HUES64 (cell line): ENCODE measurements around the gene HSPA8. TPM values are rescaled to one million over a fixed set of nuclear protein-coding genes. Genes with fewer than 3 reads are reported as not detected.

Experiments used
- H3K27ac ChIP-seq: 2 replicates; pipeline ENCODE4 v1.7.0; 2013; ENCODE audit warnings: low read depth, low read length, inconsistent platforms
- H3K27me3 ChIP-seq: 2 replicates; pipeline ENCODE4 v1.6.1; 2013; ENCODE audit warnings: mild to moderate bottlenecking, low read length; ENCODE audit not compliant: insufficient read depth
- H3K36me3 ChIP-seq: 2 replicates; pipeline ENCODE4 v1.6.1; 2013; ENCODE audit warnings: mild to moderate bottlenecking, low read length; ENCODE audit not compliant: insufficient read depth
- H3K4me1 ChIP-seq: 2 replicates; pipeline ENCODE4 v1.6.1; 2013; ENCODE audit warnings: mild to moderate bottlenecking, low read length, moderate library complexity; ENCODE audit not compliant: insufficient read depth
- H3K4me3 ChIP-seq: 2 replicates; pipeline ENCODE4 v1.5.1; 2013; ENCODE audit warnings: mild to moderate bottlenecking, low read length, moderate library complexity
- H3K9ac ChIP-seq: 2 replicates; pipeline ENCODE4 v1.6.1; 2013; ENCODE audit warnings: mild to moderate bottlenecking, low read depth, low read length
- H3K9me3 ChIP-seq: 2 replicates; pipeline ENCODE4 v1.6.1; 2013; ENCODE audit warnings: low read depth, low read length; ENCODE audit not compliant: insufficient read depth
- WGBS: fragments of 150-250, 120-280 bp; methylation state at CpG from one replicate; pipeline ENCODE4 v1.1.7; 2013; ENCODE audit warnings: missing lambda C conversion rate; 5-methylcytosine and 5-hydroxymethylcytosine counted together
- polyA plus RNA-seq, 2 experiments: library from polyadenylated mRNA; stranded (reverse); fragments of 50-300 nt; gene quantifications; one replicate each; pipeline ENCODE4 v1.2.3, GENCODE V29; 2013

The HSPA8 gene
- 2,137 TPM for polyA plus RNA-seq (2013, experiment 1 of 2)
- polyA plus RNA-seq (2013, experiment 2 of 2) = 1,461 TPM

DNA sequence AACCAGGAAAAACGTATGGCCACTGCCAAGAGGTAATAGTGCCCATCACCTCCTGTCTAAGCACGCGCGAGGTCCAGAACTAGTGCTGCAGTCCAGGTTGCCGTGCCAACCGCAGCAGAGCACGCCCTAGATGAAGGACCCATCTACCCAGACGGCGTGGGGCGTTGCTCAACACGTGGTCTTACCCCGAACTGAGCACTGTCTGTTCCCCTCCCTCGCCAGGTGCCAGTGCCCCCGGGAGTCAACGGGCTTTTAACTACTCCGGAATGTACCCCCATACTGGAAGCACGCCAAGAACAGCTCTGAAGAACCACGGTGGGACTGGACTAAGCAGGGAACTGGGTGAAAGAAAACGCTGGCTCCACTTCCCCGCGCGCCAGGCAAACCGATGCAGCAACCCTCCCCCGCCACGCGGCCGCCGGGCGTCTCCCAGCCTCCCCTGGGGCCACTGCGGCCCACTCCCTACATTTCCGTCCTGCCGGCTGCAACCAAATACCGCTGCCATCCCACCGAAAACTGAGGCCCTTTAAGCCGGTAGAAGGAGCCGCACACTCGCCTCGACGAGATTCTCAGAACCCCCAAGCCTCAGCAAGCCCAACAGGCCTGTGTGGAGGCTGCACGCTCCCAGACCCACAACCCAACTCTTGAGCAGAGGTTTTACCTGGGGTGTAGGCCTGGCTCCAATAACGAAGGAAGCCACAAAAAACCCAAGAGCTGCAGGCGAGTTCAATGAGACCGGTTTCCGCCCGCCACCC, at the start of gene HSPA8:
Gene HSPA8, minus strand, starts transcription at position 734 of the 755 bp plus-strand sequence. CDS start 812 bp downstream, outside the sequence.
- Histone ChIP-seq H3K9ac (peak within 1 kb of the TSS; percentile 100), H3K4me1 (peaks cover 9% of the 10 kb centered on the region), H3K27ac (peak within 1 kb of the TSS; percentile 100), H3K4me3 (peak within 1 kb of the TSS; percentile 92), H3K36me3 (peaks cover 48% of the 10 kb centered on the region), H3K9me3 (no peaks in the 10 kb centered on the region), H3K27me3 (no peaks in the 10 kb centered on the region)
- WGBS = under 1% methylated on average over 45 of the region's 45 CpGs

DNA sequence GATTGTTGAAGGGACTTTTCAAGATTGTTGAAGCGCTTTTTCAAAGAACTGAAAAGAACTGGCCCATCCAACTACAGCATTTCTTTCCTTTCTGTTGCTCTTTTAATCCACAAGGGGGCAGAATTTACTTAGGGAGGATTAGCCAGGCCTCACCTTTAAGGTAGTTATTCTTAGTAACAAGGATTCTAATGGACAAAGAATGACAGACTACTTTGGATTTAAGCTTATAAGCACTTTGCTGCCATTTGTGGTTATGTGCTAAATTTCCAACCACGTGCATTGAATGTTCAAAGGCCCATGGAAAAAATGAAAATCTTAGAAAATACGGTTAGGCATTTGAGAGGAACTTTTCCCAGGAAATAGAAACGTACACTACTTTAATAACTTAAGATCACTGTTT, 49.5 kb upstream of the HSPA8 start:
- Histone ChIP-seq H3K27me3 (no peaks in the 10 kb centered on the region), H3K27ac (no peak overlapping the region), H3K9ac (no peak overlapping the region), H3K9me3 (peaks cover 3% of the 10 kb centered on the region; the same call in 1 of the 2 replicates), H3K4me1 (0 out of 2 replicates have a peak, but pooled peaks cover 5% of the 10 kb centered on the region), H3K4me3 (no peak overlapping the region), H3K36me3 (peaks cover 2% of the 10 kb centered on the region; the same call in 1 of the 2 replicates)
- 74% methylated on average over 4 of the region's 4 CpGs for WGBS

DNA sequence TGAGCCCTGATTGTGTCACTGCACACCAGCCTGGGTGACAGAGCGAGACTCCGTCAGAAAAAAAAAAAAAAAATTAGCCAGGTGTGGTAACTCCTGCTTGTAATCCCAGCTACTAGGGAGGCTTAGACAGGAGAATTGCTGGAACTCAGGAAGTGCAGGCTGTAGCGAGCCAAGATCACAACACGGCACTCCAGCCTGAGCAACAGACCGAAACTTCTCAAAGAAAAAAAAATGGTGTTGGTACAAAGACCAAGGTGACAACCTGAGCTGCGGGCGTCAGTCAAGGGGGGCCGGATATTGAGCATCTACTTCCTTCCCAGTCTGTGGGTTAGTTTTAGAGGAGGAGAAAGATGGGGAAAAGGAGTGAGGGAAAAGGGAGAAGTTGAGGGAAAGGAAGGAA, 48.5 kb upstream of the HSPA8 start:
- Histone ChIP-seq H3K9me3 (no peaks in the 10 kb centered on the region), H3K9ac (no peak overlapping the region), H3K27me3 (no peaks in the 10 kb centered on the region), H3K36me3 (no peaks in the 10 kb centered on the region), H3K4me3 (no peak overlapping the region), H3K4me1 (0 out of 2 replicates have a peak, but pooled peaks cover 5% of the 10 kb centered on the region), H3K27ac (no peak overlapping the region)
- WGBS = 94% methylated on average over 8 of the region's 8 CpGs

DNA sequence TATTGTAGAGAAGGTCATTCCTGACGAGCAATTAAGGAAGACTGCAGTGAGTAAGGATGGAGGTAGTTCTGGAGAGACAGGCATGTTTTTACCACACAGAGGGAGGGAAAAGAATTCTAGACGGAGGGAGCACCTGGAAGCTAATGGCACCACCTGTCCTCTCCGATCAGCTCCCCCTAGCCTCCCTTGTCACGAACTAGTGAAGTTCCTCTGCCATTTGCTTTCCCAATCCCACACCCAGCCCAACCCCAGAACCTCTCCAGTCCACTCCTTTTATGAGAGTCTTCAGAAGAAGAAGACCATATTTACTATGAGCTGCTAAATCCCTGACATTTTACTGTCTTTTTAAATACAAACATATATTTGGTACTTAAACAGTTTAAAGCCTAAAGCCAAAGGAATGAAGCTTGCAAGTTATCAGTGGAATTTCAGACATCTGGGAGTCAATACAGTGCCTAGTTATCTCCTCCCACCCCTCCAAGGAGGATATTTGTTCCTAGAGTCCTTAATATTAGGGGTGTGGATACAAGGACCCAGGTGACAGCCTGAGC, 46.1 kb upstream of the HSPA8 start:
- H3K9ac ChIP-seq = no peak overlapping the region
- H3K36me3 ChIP-seq = no peaks in the 10 kb centered on the region
- no peak overlapping the region for H3K27ac ChIP-seq
- WGBS = 77% methylated on average over 4 of the region's 4 CpGs
- H3K27me3 ChIP-seq = no peaks in the 10 kb centered on the region
- H3K4me1 ChIP-seq = 0 out of 2 replicates have a peak, but pooled peaks cover 5% of the 10 kb centered on the region
- no peak overlapping the region for H3K4me3 ChIP-seq
- H3K9me3 ChIP-seq = no peaks in the 10 kb centered on the region

DNA sequence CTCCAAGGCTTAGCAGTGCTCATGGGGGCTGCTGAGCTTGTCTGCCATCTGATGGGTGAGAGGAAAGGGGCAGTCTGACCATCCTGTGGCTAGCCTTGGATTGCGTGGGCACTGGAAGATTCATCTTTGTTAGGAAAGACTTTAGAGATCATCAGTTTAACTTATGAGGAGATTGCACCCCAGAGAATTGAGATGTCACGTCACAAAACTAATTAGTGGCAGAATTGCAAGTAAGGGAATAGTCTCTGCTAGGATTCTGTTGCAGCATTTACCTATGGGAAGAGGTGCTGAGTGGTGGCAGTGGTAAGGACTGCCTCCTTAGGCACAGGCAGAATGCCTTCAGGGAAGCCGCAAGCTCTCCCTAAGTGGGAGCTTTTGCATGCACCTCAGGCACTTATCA, 42.8 kb upstream of the HSPA8 start:
- Histone ChIP-seq H3K27me3 (no peaks in the 10 kb centered on the region), H3K4me3 (no peak overlapping the region), H3K4me1 (peaks cover 11% of the 10 kb centered on the region; the same call in 1 of the 2 replicates), H3K9me3 (no peaks in the 10 kb centered on the region), H3K27ac (no peak overlapping the region), H3K36me3 (no peaks in the 10 kb centered on the region), H3K9ac (no peak overlapping the region)
- WGBS = 96% methylated on average over 3 of the region's 3 CpGs

DNA sequence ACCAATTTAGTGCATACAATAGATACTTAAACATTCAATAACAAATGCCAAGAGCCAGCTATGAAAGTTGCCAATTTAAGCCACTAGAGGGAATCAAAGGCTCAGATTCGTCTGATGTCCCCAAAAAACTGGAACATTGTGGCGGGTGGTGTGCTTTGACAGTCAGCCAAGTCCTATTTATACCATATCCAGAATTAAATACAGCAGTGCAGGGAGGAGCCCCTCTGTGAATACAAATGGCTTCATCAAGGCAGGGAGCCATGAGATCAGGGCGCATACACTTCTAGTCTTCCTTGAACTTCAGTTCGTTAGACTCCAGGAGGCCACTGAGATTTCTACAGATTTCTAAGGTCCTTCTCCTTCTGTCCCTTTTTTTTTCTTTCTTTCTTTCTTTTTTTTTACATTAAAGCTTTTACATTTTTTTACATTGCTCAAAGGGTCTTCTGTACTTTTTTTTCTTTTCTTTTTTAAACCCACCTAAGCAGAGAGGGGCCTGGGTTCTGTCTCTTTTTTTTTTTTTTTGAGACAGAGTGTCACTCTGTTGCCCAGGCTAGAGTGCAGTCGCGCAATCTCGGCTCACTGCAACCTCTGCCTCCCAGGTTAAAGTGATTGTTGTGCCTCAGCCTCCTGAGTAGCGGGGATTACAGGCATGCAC, 41.5 kb upstream of the HSPA8 start:
- H3K9ac ChIP-seq = no peak overlapping the region
- peaks cover 11% of the 10 kb centered on the region; the same call in 1 of the 2 replicates for H3K4me1 ChIP-seq
- WGBS = 84% methylated on average over 8 of the region's 8 CpGs

DNA sequence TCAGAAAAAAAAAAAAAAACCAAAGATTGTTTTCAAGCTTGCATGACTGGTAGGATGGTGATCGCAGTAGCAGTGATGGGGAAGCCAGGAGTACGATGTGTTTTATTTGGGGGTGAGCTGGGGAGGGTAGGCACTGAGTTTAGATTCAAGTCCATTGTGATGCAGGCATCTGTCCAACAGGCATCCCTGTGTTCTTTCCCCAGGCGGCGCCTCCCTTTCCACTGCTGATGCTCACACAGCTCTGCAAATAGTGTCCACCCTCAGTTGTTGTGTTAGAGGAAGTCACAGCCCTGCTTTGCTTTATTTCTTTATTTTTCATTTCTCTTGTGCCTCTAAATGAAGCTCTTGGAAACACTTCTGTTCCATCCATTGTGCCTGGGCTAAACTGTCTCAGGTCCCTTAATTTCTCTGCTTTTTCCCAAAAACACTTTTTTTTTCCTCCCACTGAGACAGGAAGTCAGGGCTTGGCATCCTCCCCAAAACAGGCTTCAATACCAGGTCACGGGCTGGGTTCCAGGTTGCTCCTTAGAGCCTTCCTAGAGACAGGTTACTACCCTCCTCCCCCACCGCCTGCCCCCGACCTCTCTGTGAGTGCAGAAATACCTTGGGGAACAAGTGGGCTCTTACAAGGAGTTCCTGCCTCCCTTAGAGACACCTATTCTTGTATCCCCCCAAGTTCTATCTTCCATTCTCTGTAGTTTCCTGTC, 38.6 kb upstream of the HSPA8 start:
- H3K9ac ChIP-seq = 0 out of 2 replicates have a peak overlapping the region, but pooled peaks have one; percentile 14
- no peak overlapping the region for H3K4me3 ChIP-seq
- H3K4me1 ChIP-seq = peaks cover 7% of the 10 kb centered on the region; the same call in 1 of the 2 replicates
- no peaks in the 10 kb centered on the region for H3K9me3 ChIP-seq
- 88% methylated on average over 7 of the region's 7 CpGs for WGBS
- no peaks in the 10 kb centered on the region for H3K27me3 ChIP-seq
- peaks cover 11% of the 10 kb centered on the region for H3K36me3 ChIP-seq
- H3K27ac ChIP-seq = no peak overlapping the region

More for the DNA sequence above, 41.5 kb upstream of the HSPA8 start:
- no peaks in the 10 kb centered on the region for H3K36me3 ChIP-seq
- H3K9me3 ChIP-seq = no peaks in the 10 kb centered on the region
- H3K27ac ChIP-seq = no peak overlapping the region
- no peaks in the 10 kb centered on the region for H3K27me3 ChIP-seq
- no peak overlapping the region for H3K4me3 ChIP-seq

DNA sequence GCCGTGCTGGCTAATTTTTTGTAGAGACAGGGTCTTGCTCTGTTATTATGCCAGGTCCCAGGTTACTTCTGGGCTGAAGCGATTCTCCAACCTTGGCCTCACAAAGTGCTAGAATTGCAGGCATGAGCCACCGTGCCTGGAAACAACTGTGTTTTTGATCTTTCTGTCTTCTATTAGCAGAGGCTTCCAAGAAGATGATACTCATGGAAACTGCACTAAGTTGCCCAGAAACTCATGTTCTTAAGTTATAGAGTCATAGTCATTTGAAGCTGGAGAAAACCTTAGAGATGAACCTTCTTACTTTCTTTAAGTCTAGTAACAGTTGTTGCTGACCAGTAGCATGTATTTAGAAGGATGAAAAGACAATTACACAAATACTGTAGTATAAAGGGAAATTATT, 37.1 kb upstream of the HSPA8 start:
- Histone ChIP-seq H3K36me3 (peaks cover 13% of the 10 kb centered on the region), H3K27me3 (no peaks in the 10 kb centered on the region)
- WGBS = 83% methylated on average over 3 of the region's 3 CpGs

DNA sequence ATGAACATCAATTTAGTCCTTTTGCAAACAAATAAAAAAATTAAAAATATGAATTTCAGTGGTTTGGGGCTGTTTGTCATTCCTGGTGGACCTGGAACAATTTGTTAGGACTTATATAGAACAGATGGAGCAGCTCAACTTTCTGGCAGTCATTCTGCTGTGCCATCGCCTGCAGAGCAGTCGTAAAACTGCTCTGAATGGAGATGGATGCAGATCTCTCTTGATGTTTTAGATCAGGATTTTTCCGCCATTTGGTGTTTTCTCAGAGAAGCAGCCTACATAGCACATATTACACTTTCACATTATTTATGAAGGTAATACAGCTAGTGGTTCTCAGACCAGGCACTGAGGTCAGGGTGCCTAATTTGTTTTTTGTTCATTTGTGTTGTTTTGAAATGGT, 31.8 kb upstream of the HSPA8 start:
- H3K36me3 ChIP-seq = peaks cover 13% of the 10 kb centered on the region
- H3K9me3 ChIP-seq = no peaks in the 10 kb centered on the region
- no peak overlapping the region for H3K4me3 ChIP-seq
- WGBS = 99% methylated on average over 3 of the region's 3 CpGs
- no peaks in the 10 kb centered on the region for H3K4me1 ChIP-seq
- no peak overlapping the region for H3K9ac ChIP-seq
- H3K27ac ChIP-seq = no peak overlapping the region
- H3K27me3 ChIP-seq = no peaks in the 10 kb centered on the region

More for the DNA sequence above, 37.1 kb upstream of the HSPA8 start:
- Histone ChIP-seq H3K27ac (no peak overlapping the region), H3K4me3 (no peak overlapping the region), H3K4me1 (peaks cover 7% of the 10 kb centered on the region; the same call in 1 of the 2 replicates), H3K9ac (no peak overlapping the region), H3K9me3 (no peaks in the 10 kb centered on the region)

DNA sequence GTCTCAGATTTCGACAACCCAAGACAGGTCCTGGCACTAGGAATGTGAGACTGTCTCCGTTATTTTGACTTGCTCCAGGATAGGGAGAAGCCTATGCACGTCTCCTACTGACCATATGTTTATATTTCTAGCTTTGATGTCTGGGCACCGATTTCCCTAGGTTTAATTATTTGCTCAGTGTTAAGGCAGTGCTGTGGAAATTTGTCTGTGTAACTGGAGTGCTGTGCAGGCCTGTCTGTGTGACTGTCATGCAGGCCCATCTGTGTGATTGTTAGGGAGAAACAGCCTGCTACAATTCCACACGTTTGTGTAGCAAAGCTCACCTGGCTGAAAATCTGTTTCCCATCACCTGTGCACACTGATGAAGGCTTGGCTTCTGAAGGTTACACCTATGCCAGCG, 29.6 kb upstream of the HSPA8 start:
- Histone ChIP-seq H3K9ac (no peak overlapping the region), H3K27me3 (no peaks in the 10 kb centered on the region), H3K4me1 (no peaks in the 10 kb centered on the region), H3K9me3 (no peaks in the 10 kb centered on the region), H3K36me3 (peaks cover 8% of the 10 kb centered on the region), H3K27ac (no peak overlapping the region), H3K4me3 (no peak overlapping the region)
- WGBS = 85% methylated on average over 6 of the region's 6 CpGs
